Prostate gland (tissue), 2 donors: ENCODE results near the gene CTNNA3. TPM values are rescaled to one million over a fixed set of nuclear protein-coding genes. Genes with fewer than 3 reads are reported as not detected.

Experiments used
- DNase-seq: peaks from one replicate; pipeline ENCODE4 v3.0.0-alpha.2; 2019; ENCODE audit warnings: low spot score
- H3K27ac ChIP-seq, 2 donors: fragments of 200-600 bp; sonication (generic); 2 replicates each; pipeline ENCODE4 v1.5.1; 2017 to 2019
- H3K27me3 ChIP-seq: fragments of 200-600 bp; sonication (generic); replicated peaks from 2 replicates; pipeline ENCODE4 v1.5.1; 2019; ENCODE audit not compliant: insufficient read depth
- H3K36me3 ChIP-seq, 2 donors: fragments of 200-600 bp; sonication (generic); 1 replicate in 1 of 2; 2 replicates in 1 of 2; pipeline versions ENCODE4 v1.5.1 to v1.8.1; 2017 to 2019
- H3K4me1 ChIP-seq: fragments of 200-600 bp; sonication (generic); replicated peaks from 2 replicates; pipeline ENCODE4 v1.5.1; 2019
- H3K4me3 ChIP-seq, 2 donors: fragments of 200-600 bp; sonication (generic); 2 replicates each; pipeline ENCODE4 v1.5.1; 2017 to 2019
- H3K9me3 ChIP-seq: fragments of 200-600 bp; sonication (generic); 2 replicates; pipeline ENCODE4 v1.5.1; 2017
- CTCF ChIP-seq, 4 experiments: fragments of 200-600 bp in 2 of 4; fragments of 450-650 bp in 2 of 4; sonication (generic) in 2 of 4; IDR thresholded peaks; 1 replicate in 3 of 4; 2 replicates in 1 of 4; pipeline ENCODE4 v1.5.1; 2016 to 2019; ENCODE audit warnings: antibody characterized with exemption in 4 of 4, mild to moderate bottlenecking in 2 of 4, moderate library complexity in 2 of 4
- POLR2A ChIP-seq: fragments of 450-650 bp; IDR thresholded peaks from one replicate; pipeline ENCODE4 v1.6.1; 2016; ENCODE audit warnings: antibody characterized with exemption, mild to moderate bottlenecking
- POLR2AphosphoS5 ChIP-seq: sonication (generic); formaldehyde crosslinking; IDR thresholded peaks from one replicate; pipeline ENCODE4 v1.6.1; 2017; ENCODE audit warnings: antibody characterized with exemption
- WGBS: methylation state at CpG from one replicate; pipeline ENCODE4 v1.1.5; 2018; 5-methylcytosine and 5-hydroxymethylcytosine counted together
- intact Hi-C: fragments of 100-400 bp; cut with DNase I; formaldehyde crosslinking; loops from one replicate; pipeline ENCODE4 v1.14.2; 2022
- total RNA-seq, 2 donors: library from RNA; depleted of rRNA; stranded (reverse); fragments of >200 nt; gene quantifications; one replicate each; pipeline ENCODE4 v1.1.0, GENCODE V29; 2016

Gene CTNNA3
- total RNA-seq, 2 donors from 2014 or later, result 0.27 to 7.2 TPM

GRCh38 chr10:66910671-66911070, 785.3 kb downstream of the CTNNA3 start:
- TF ChIP-seq POLR2A (no peak), CTCF (IDR thresholded peaks at IDR 0.05) (no peak), POLR2AphosphoS5 (no peak)
- no peak overlapping the region for H3K4me3 ChIP-seq
- no peak for DNase-seq
- no peaks in the 10 kb centered on the region for H3K4me1 ChIP-seq
- H3K27ac ChIP-seq, result no peak overlapping the region
- H3K36me3 ChIP-seq, result no peaks in the 10 kb centered on the region
- H3K27me3 ChIP-seq, result no peaks in the 10 kb centered on the region
- WGBS, result 93% methylated on average over 5 of the region's 5 CpGs
- intact Hi-C loops, result no loop called here
- no peaks in the 10 kb centered on the region for H3K9me3 ChIP-seq

- 58% methylated on average over 2 of the region's 2 CpGs for WGBS
- Histone ChIP-seq H3K9me3 (no peaks in the 10 kb centered on the region), H3K27me3 (no peaks in the 10 kb centered on the region), H3K27ac (no peak overlapping the region), H3K4me3 (no peak overlapping the region), H3K4me1 (no peaks in the 10 kb centered on the region), H3K36me3 (no peaks in the 10 kb centered on the region)
- DNase-seq, result no peak
- TF ChIP-seq POLR2AphosphoS5 (no peak), CTCF (IDR thresholded peaks at IDR 0.05) (no peak), POLR2A (no peak)
- intact Hi-C loops, result no loop called here
Measured at GRCh38 chr10:66892871-66893270, 803.1 kb downstream of the CTNNA3 start.

DNA sequence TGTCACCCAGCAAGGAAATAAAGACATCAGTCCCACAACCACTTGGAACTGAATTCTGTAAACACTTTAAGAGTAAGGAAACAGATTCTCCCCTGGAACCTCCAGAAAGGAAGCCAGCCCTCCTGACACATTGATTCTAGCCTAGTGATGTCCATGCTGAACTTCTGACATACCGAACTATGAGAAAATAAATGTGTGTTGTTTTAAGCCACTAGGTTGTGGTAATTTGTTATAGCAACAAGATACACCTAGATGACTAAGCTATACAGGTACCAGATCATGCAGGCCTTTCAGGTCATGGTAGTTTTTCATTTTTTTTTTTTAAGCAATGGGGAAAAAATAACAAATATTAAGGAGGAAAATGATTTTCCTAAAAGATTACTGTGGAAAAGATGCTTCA, 807.8 kb downstream of the CTNNA3 start:
- TF ChIP-seq POLR2A (no peak), POLR2AphosphoS5 (no peak), CTCF (IDR thresholded peaks at IDR 0.05) (no peak)
- no peak overlapping the region for H3K27ac ChIP-seq
- no peaks in the 10 kb centered on the region for H3K9me3 ChIP-seq
- H3K4me3 ChIP-seq, result no peak overlapping the region
- DNase-seq, result no peak
- H3K36me3 ChIP-seq, result no peaks in the 10 kb centered on the region
- WGBS, result 96% methylated on average over 1 of the region's 1 CpG
- intact Hi-C loops, result no loop called here
- no peaks in the 10 kb centered on the region for H3K27me3 ChIP-seq
- H3K4me1 ChIP-seq, result no peaks in the 10 kb centered on the region

GRCh38 chr10:66886848-66887247, 809.1 kb downstream of the CTNNA3 start:
- Histone ChIP-seq H3K36me3 (no peaks in the 10 kb centered on the region), H3K27ac (no peak overlapping the region), H3K4me3 (no peak overlapping the region), H3K27me3 (no peaks in the 10 kb centered on the region), H3K9me3 (no peaks in the 10 kb centered on the region), H3K4me1 (no peaks in the 10 kb centered on the region)
- intact Hi-C loops, result no loop called here
- DNase-seq, result no peak
- TF ChIP-seq POLR2A (no peak), CTCF (IDR thresholded peaks at IDR 0.05) (no peak), POLR2AphosphoS5 (no peak)

- H3K4me1 ChIP-seq, result no peaks in the 10 kb centered on the region
- no peak overlapping the region for H3K4me3 ChIP-seq
- no peak overlapping the region for H3K27ac ChIP-seq
- H3K36me3 ChIP-seq, result no peaks in the 10 kb centered on the region
- H3K9me3 ChIP-seq, result no peaks in the 10 kb centered on the region
- no peak for TF ChIP-seq POLR2AphosphoS5
- no peak for TF ChIP-seq CTCF (IDR thresholded peaks at IDR 0.05)
- TF ChIP-seq POLR2A, result no peak
- intact Hi-C loops, result no loop called here
- no peaks in the 10 kb centered on the region for H3K27me3 ChIP-seq
- WGBS, result 88% methylated on average over 2 of the region's 2 CpGs
- DNase-seq, result no peak
Measured at GRCh38 chr10:66882271-66882670, 813.7 kb downstream of the CTNNA3 start.
